ENCODE data around the gene ESR2.
A peak's percentile ranks its signal among the peaks of the same experiment; 100 is the strongest.

ESR2 gene

DNA sequence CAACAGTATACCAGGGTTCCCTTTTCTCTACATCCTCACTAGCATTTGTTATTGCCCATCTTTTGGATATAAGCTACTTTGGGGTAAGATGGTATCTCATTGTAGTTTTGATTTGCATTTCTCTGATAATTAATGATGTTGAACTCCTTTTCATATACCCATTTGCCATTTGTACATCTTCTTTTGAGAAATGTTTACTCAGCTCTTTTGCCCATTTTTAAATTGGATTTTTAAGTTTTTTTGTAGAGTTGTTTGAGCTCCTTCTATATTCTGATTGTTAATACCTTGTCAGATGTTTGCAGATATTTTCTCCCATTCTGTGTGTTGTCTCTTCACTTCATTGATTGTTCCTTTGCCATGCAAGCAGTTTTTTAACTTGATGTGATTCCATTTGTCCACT is 22.2 kb downstream of the ESR2 start:
- Histone ChIP-seq H3K27me3 (ENCODE audit: low read length) (no peaks in the 10 kb centered on the region), H3K4me3 (ENCODE audit: insufficient read depth, low read length, poor library complexity, severe bottlenecking) (no peak overlapping the region), H3K9ac (ENCODE audit: low read length) (no peak overlapping the region), H3K36me3 (ENCODE audit: low read length) (peaks cover 5% of the 10 kb centered on the region; the same call in 1 of the 2 replicates), H2AFZ (ENCODE audit: low read depth, low read length, severe bottlenecking) (no peak overlapping the region), H3F3A (ENCODE audit: insufficient read depth) (no peaks in the 10 kb centered on the region), H4K20me1 (ENCODE audit: low read depth, low read length) (no peaks in the 10 kb centered on the region), H3K79me2 (ENCODE audit: insufficient read depth, low read length) (no peaks in the 10 kb centered on the region), H3K9me3 (ENCODE audit: insufficient read depth, low read length) (no peaks in the 10 kb centered on the region), H3K4me2 (ENCODE audit: low read depth, low read length, poor library complexity, severe bottlenecking) (no peak overlapping the region), H3K9me2 (replicated peaks; ENCODE audit: insufficient read depth, low read length) (no peaks in the 10 kb centered on the region), H3K27ac (ENCODE audit: low read depth, low read length) (no peak overlapping the region)
- TF ChIP-seq EZH2phosphoT487 (conservative IDR thresholded peaks at IDR 0.05; ENCODE audit: low read length) = no peak
- TF ChIP-seq, protein P1, sequence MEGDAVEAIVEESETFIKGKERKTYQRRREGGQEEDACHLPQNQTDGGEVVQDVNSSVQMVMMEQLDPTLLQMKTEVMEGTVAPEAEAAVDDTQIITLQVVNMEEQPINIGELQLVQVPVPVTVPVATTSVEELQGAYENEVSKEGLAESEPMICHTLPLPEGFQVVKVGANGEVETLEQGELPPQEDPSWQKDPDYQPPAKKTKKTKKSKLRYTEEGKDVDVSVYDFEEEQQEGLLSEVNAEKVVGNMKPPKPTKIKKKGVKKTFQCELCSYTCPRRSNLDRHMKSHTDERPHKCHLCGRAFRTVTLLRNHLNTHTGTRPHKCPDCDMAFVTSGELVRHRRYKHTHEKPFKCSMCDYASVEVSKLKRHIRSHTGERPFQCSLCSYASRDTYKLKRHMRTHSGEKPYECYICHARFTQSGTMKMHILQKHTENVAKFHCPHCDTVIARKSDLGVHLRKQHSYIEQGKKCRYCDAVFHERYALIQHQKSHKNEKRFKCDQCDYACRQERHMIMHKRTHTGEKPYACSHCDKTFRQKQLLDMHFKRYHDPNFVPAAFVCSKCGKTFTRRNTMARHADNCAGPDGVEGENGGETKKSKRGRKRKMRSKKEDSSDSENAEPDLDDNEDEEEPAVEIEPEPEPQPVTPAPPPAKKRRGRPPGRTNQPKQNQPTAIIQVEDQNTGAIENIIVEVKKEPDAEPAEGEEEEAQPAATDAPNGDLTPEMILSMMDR (IDR thresholded peaks at IDR 0.05; ENCODE audit: insufficient read depth, low read length, poor library complexity, severe bottlenecking) = no peak

DNA sequence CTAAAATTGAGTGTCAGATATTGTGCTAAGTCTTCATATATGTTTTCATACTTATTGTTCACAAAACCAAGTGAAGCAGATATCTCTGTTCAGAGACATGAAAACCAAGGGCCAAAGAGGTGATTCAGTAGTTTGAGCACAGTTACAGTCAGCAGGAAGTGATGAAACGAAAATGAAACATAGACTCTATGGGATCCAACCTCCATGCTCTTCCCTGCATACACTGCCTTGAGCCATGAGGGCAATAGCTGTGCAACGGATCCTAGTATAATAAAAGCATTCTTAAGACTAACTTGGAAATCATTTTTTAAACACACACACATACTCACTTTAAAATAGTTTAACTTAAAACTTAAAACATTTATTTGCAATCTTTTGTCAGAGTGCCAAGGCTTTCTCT is 27.9 kb downstream of the ESR2 start:
- H2AFZ ChIP-seq (ENCODE audit: low read depth, low read length, severe bottlenecking) = peak overlapping the region; percentile 0
- no peak overlapping the region for H3K4me3 ChIP-seq (ENCODE audit: insufficient read depth, low read length, poor library complexity, severe bottlenecking)
- no peaks in the 10 kb centered on the region for H3K9me2 ChIP-seq (replicated peaks; ENCODE audit: insufficient read depth, low read length)
- H3K27ac ChIP-seq (ENCODE audit: low read depth, low read length) = no peak overlapping the region
- H4K20me1 ChIP-seq (ENCODE audit: low read depth, low read length) = no peaks in the 10 kb centered on the region
- no peaks in the 10 kb centered on the region for H3K36me3 ChIP-seq (ENCODE audit: low read length)
- no peaks in the 10 kb centered on the region for H3K79me2 ChIP-seq (ENCODE audit: insufficient read depth, low read length)
- no peak overlapping the region for H3K4me2 ChIP-seq (ENCODE audit: low read depth, low read length, poor library complexity, severe bottlenecking)
- H3K9ac ChIP-seq (ENCODE audit: low read length) = no peak overlapping the region
- TF ChIP-seq EZH2phosphoT487 (conservative IDR thresholded peaks at IDR 0.05; ENCODE audit: low read length) = no peak
- TF ChIP-seq, protein P1 (IDR thresholded peaks at IDR 0.05; ENCODE audit: insufficient read depth, low read length, poor library complexity, severe bottlenecking) = no peak
- no peaks in the 10 kb centered on the region for H3K27me3 ChIP-seq (ENCODE audit: low read length)
- H3K9me3 ChIP-seq (ENCODE audit: insufficient read depth, low read length) = no peaks in the 10 kb centered on the region
- H3F3A ChIP-seq (ENCODE audit: insufficient read depth) = no peaks in the 10 kb centered on the region

DNA sequence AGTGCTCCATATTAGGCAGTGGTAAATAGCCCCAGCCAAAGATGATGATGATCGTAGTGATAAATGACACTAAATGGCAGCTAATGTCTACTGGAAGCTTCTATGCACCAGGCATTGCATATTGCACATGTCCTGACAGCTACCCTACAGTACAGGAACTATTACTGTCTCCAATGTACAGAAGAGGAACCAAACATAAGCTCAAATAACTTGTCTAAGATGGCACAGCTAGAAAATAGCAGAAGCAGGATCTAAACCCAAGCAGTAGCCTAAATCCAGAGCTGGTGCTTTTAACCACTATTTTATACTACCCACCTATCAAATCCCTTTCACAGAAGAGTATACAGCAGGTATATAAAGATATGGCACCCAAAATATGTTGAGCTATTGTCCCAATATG is 28.9 kb downstream of the ESR2 start:
- no peaks in the 10 kb centered on the region for H3F3A ChIP-seq (ENCODE audit: insufficient read depth)
- H3K9me2 ChIP-seq (replicated peaks; ENCODE audit: insufficient read depth, low read length) = no peaks in the 10 kb centered on the region
- no peak overlapping the region for H2AFZ ChIP-seq (ENCODE audit: low read depth, low read length, severe bottlenecking)
- no peaks in the 10 kb centered on the region for H3K27me3 ChIP-seq (ENCODE audit: low read length)
- H3K36me3 ChIP-seq (ENCODE audit: low read length) = no peaks in the 10 kb centered on the region
- H3K4me3 ChIP-seq (ENCODE audit: insufficient read depth, low read length, poor library complexity, severe bottlenecking) = no peak overlapping the region
- no peaks in the 10 kb centered on the region for H3K9me3 ChIP-seq (ENCODE audit: insufficient read depth, low read length)
- H3K4me2 ChIP-seq (ENCODE audit: low read depth, low read length, poor library complexity, severe bottlenecking) = no peak overlapping the region
- TF ChIP-seq, protein P1 (IDR thresholded peaks at IDR 0.05; ENCODE audit: insufficient read depth, low read length, poor library complexity, severe bottlenecking) = no peak
- no peak for TF ChIP-seq EZH2phosphoT487 (conservative IDR thresholded peaks at IDR 0.05; ENCODE audit: low read length)
- no peak overlapping the region for H3K27ac ChIP-seq (ENCODE audit: low read depth, low read length)
- H3K79me2 ChIP-seq (ENCODE audit: insufficient read depth, low read length) = no peaks in the 10 kb centered on the region
- H4K20me1 ChIP-seq (ENCODE audit: low read depth, low read length) = no peaks in the 10 kb centered on the region
- H3K9ac ChIP-seq (ENCODE audit: low read length) = no peak overlapping the region

Data from SU-DHL-6 (cell line).